Measurements from ENCODE around the gene DIP2A. TPM values are rescaled to one million over a fixed set of nuclear protein-coding genes. Genes with fewer than 3 reads are reported as not detected.
"Not testable (repeated sequence)": the region's sequence is repeated elsewhere in the genome, so short reads cannot be mapped to it uniquely, and the experiment has no call there.

The DIP2A gene
- total RNA-seq, 1 experiment from 2014 or later = 19.4 TPM

GRCh38 chr21:46492851-46493250, 34.2 kb downstream of the DIP2A start:
- Histone ChIP-seq H3K27me3 (ENCODE audit: control insufficient read depth, insufficient read depth, low read length) (no peaks in the 10 kb centered on the region), H3K36me3 (replicated peaks; ENCODE audit: control insufficient read depth, insufficient read depth, low read length) (peaks cover 2% of the 10 kb centered on the region; the same call in 1 of the 2 replicates), H3K4me3 (ENCODE audit: insufficient read depth, low read depth, low read length) (no peak overlapping the region)
- DNase-seq = no peak

- DNase-seq = no peak
- peaks cover 4% of the 10 kb centered on the region; the same call in 1 of the 2 replicates for H3K36me3 ChIP-seq (replicated peaks; ENCODE audit: control insufficient read depth, insufficient read depth, low read length)
- no peak overlapping the region for H3K4me3 ChIP-seq (ENCODE audit: insufficient read depth, low read depth, low read length)
- H3K27me3 ChIP-seq (ENCODE audit: control insufficient read depth, insufficient read depth, low read length) = no peaks in the 10 kb centered on the region
These were observed 35.1 kb downstream of the DIP2A start for GRCh38 chr21:46493828-46494227.

- no peak for DNase-seq
- Histone ChIP-seq H3K27me3 (ENCODE audit: control insufficient read depth, insufficient read depth, low read length) (no peaks in the 10 kb centered on the region), H3K4me3 (ENCODE audit: insufficient read depth, low read depth, low read length) (no peak overlapping the region), H3K36me3 (replicated peaks; ENCODE audit: control insufficient read depth, insufficient read depth, low read length) (peaks cover 5% of the 10 kb centered on the region)
These were observed 39.8 kb downstream of the DIP2A start for GRCh38 chr21:46498335-46499050.

GRCh38 chr21:46500224-46500861, 41.7 kb downstream of the DIP2A start:
- Histone ChIP-seq H3K36me3 (replicated peaks; ENCODE audit: control insufficient read depth, insufficient read depth, low read length) (peaks cover 5% of the 10 kb centered on the region), H3K4me3 (ENCODE audit: insufficient read depth, low read depth, low read length) (no peak overlapping the region), H3K27me3 (ENCODE audit: control insufficient read depth, insufficient read depth, low read length) (no peaks in the 10 kb centered on the region)
- DNase-seq = no peak

GRCh38 chr21:46503922-46504550, 45.3 kb downstream of the DIP2A start:
- Histone ChIP-seq H3K36me3 (replicated peaks; ENCODE audit: control insufficient read depth, insufficient read depth, low read length) (peaks cover 4% of the 10 kb centered on the region), H3K4me3 (ENCODE audit: insufficient read depth, low read depth, low read length) (no peak overlapping the region), H3K27me3 (ENCODE audit: control insufficient read depth, insufficient read depth, low read length) (no peaks in the 10 kb centered on the region)
- DNase-seq = no peak

GRCh38 chr21:46504666-46505065, 46.0 kb downstream of the DIP2A start:
- H3K4me3 ChIP-seq (ENCODE audit: insufficient read depth, low read depth, low read length) = no peak overlapping the region
- H3K27me3 ChIP-seq (ENCODE audit: control insufficient read depth, insufficient read depth, low read length) = no peaks in the 10 kb centered on the region
- peaks cover 2% of the 10 kb centered on the region for H3K36me3 ChIP-seq (replicated peaks; ENCODE audit: control insufficient read depth, insufficient read depth, low read length)
- no peak for DNase-seq

- H3K36me3 ChIP-seq (replicated peaks; ENCODE audit: control insufficient read depth, insufficient read depth, low read length) = peaks cover 10% of the 10 kb centered on the region
- DNase-seq = no peak
These were observed 48.9 kb downstream of the DIP2A start for GRCh38 chr21:46507562-46507961.

GRCh38 chr21:46509741-46510502, 51.2 kb downstream of the DIP2A start:
- no peak for DNase-seq
- Histone ChIP-seq H3K4me3 (ENCODE audit: insufficient read depth, low read depth, low read length) (no peak overlapping the region), H3K36me3 (replicated peaks; ENCODE audit: control insufficient read depth, insufficient read depth, low read length) (peaks cover 10% of the 10 kb centered on the region), H3K27me3 (ENCODE audit: control insufficient read depth, insufficient read depth, low read length) (no peaks in the 10 kb centered on the region)

More at GRCh38 chr21:46507562-46507961, 48.9 kb downstream of the DIP2A start:
- Histone ChIP-seq H3K4me3 (ENCODE audit: insufficient read depth, low read depth, low read length) (no peak overlapping the region), H3K27me3 (ENCODE audit: control insufficient read depth, insufficient read depth, low read length) (no peaks in the 10 kb centered on the region)

- no peaks in the 10 kb centered on the region for H3K27me3 ChIP-seq (ENCODE audit: control insufficient read depth, insufficient read depth, low read length)
- no peak for DNase-seq
- peaks cover 8% of the 10 kb centered on the region for H3K36me3 ChIP-seq (replicated peaks; ENCODE audit: control insufficient read depth, insufficient read depth, low read length)
- H3K4me3 ChIP-seq (ENCODE audit: insufficient read depth, low read depth, low read length) = no peak overlapping the region
These were observed 56.4 kb downstream of the DIP2A start for GRCh38 chr21:46515109-46515508.

GRCh38 chr21:46516068-46516467, 57.4 kb downstream of the DIP2A start:
- DNase-seq = no peak
- Histone ChIP-seq H3K27me3 (ENCODE audit: control insufficient read depth, insufficient read depth, low read length) (no peaks in the 10 kb centered on the region), H3K4me3 (ENCODE audit: insufficient read depth, low read depth, low read length) (no peak overlapping the region), H3K36me3 (replicated peaks; ENCODE audit: control insufficient read depth, insufficient read depth, low read length) (peaks cover 7% of the 10 kb centered on the region)

GRCh38 chr21:46517361-46517760, 58.7 kb downstream of the DIP2A start:
- H3K27me3 ChIP-seq (ENCODE audit: control insufficient read depth, insufficient read depth, low read length) = no peaks in the 10 kb centered on the region
- no peak overlapping the region for H3K4me3 ChIP-seq (ENCODE audit: insufficient read depth, low read depth, low read length)
- no peaks in the 10 kb centered on the region; the same call in 1 of the 2 replicates for H3K36me3 ChIP-seq (replicated peaks; ENCODE audit: control insufficient read depth, insufficient read depth, low read length)
- DNase-seq = no peak

- DNase-seq = no peak
- no peak overlapping the region for H3K4me3 ChIP-seq (ENCODE audit: insufficient read depth, low read depth, low read length)
- H3K36me3 ChIP-seq (replicated peaks; ENCODE audit: control insufficient read depth, insufficient read depth, low read length) = no peaks in the 10 kb centered on the region; the same call in 1 of the 2 replicates
- H3K27me3 ChIP-seq (ENCODE audit: control insufficient read depth, insufficient read depth, low read length) = no peaks in the 10 kb centered on the region
These were observed 60.4 kb downstream of the DIP2A start for GRCh38 chr21:46518983-46519583.

- H3K27me3 ChIP-seq (ENCODE audit: control insufficient read depth, insufficient read depth, low read length); DNase-seq; H3K4me3 ChIP-seq (ENCODE audit: insufficient read depth, low read depth, low read length); H3K36me3 ChIP-seq (replicated peaks; ENCODE audit: control insufficient read depth, insufficient read depth, low read length): not testable (repeated sequence)
These were observed 68.7 kb downstream of the DIP2A start for GRCh38 chr21:46527393-46527792.

GRCh38 chr21:46527801-46528200, 69.1 kb downstream of the DIP2A start:
- no peak for DNase-seq
- Histone ChIP-seq H3K4me3 (ENCODE audit: insufficient read depth, low read depth, low read length) (no peak overlapping the region), H3K36me3 (replicated peaks; ENCODE audit: control insufficient read depth, insufficient read depth, low read length) (no peaks in the 10 kb centered on the region; the same call in 1 of the 2 replicates), H3K27me3 (ENCODE audit: control insufficient read depth, insufficient read depth, low read length) (no peaks in the 10 kb centered on the region)
